ENCODE measurements around the gene NRP2.

NRP2 gene

DNA sequence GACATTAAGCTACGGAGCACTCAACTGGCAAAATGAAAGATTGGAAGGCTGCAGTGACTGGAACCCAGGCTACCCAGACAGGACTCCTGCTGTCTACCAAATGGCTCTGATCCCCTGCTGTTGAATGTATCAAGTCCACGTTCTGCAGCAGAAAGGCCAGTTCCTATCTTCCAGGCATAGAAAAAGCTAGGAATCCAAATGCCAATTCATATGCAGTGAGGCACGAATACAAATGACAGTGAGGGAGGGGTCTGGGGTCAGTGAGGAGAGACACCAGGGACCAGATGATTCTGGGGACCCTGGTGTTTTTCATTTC lies 5.3 kb downstream of the NRP2 start:
- DNase-seq (ENCODE audit: low read depth in 2 of 2), result no peak

GRCh38 chr2:205688417-205689200 lies 6.3 kb downstream of the NRP2 start:
- no peak for DNase-seq (ENCODE audit: low read depth in 2 of 2)

DNA sequence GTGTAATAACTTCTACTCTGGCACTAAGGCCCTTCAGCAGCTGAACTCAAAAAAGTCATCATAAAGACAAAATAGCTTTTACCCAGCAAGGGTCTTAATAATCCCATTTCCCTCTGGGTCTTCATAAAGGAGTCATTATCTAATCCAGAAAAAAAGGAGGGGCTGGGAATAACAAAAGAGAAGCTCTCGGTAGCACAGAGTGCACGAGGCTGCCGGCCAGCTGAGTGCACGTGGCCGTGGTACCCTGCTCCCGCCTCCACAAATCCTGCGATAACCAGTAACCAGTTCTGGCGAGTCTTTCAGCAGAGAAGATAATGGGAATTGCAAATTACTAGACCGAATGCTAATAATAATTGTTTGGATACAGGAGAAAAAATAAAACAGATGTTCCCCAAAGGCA lies 7.5 kb downstream of the NRP2 start:
- no peak for DNase-seq (ENCODE audit: low read depth in 2 of 2)

GRCh38 chr2:205692104-205692503 lies 9.8 kb downstream of the NRP2 start:
- DNase-seq (ENCODE audit: low read depth in 2 of 2), result no peak

- DNase-seq (ENCODE audit: low read depth in 2 of 2), result no peak
Measured at GRCh38 chr2:205694256-205694655, 12.0 kb downstream of the NRP2 start.

GRCh38 chr2:205695460-205695991 lies 13.2 kb downstream of the NRP2 start:
- no peak for DNase-seq (ENCODE audit: low read depth in 2 of 2)

GRCh38 chr2:205696331-205696926 lies 14.1 kb downstream of the NRP2 start:
- DNase-seq (ENCODE audit: low read depth in 2 of 2), result no peak

DNA sequence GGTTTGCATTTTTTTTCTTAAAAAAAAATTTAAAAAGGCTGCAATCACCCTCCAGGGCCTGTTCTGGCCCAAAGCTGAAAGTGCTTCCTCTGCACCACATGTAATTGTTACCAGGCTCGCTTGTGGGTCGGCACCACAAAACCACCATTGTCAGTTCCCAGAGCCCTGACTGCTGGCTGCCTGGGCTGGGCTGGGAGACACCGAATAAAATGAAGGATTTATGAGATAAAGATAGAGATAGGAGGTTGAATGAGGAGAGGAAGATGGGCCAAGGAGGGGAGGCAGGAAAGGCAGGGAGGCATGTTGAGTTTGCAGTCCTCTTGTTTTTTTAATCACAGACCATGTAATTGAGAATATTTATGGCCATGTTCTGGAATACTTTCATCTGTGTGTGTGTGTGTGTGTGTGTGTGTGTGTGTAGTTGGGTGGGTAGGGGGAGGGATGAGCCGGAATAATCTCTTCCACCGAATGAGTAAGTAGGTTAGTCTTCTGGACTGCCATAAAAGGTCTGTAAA lies 14.7 kb downstream of the NRP2 start:
- DNase-seq (ENCODE audit: low read depth in 2 of 2), result no peak

- DNase-seq (ENCODE audit: low read depth in 2 of 2), result no peak
Measured at GRCh38 chr2:205698286-205699268, 16.3 kb downstream of the NRP2 start.

DNA sequence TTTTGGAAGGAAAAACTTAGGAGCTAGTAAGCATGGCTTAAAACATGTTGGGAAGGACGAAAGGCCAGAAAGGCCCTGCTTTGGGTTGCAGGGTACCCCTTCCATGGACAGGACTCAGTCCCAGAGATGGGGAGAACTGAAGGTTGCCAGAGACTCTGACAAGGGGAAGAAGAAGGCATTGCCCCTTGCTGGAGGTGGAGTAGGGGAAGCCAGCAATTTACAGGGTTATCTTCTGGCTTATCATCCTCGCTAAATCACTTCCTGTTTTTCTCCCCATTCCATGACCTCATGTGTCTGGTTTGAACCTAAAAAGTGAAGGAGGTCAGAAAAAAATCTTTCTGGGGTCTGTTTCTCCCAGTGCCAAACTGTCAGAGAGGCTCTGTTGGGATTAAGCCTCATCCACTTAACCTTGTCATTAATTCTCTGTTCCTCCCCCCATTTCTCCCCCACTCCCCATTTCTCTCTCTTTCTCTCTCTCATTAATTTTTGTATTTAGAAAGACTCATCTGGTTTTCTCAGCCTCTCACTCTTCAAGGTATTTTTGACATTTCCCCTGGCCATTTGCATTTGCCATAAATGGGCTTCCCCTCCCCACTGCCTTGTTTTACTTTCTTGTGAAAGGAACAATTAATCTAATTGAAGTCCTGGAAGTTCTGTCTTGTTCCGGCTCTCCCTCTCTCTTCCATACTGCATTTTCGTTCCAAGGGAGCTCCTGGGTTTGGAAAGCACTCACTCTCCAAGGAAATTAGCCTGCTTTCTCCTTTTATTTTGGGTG lies 17.4 kb downstream of the NRP2 start:
- no peak for DNase-seq (ENCODE audit: low read depth in 2 of 2)

GRCh38 chr2:205700331-205701132 lies 18.2 kb downstream of the NRP2 start:
- no peak for DNase-seq (ENCODE audit: low read depth in 2 of 2)

GRCh38 chr2:205701509-205701908 lies 19.2 kb downstream of the NRP2 start:
- no peak for DNase-seq (ENCODE audit: low read depth in 2 of 2)

GRCh38 chr2:205702576-205702975 lies 20.3 kb downstream of the NRP2 start:
- DNase-seq (ENCODE audit: low read depth in 2 of 2), result no peak

GRCh38 chr2:205703471-205704126 lies 21.3 kb downstream of the NRP2 start:
- DNase-seq (ENCODE audit: low read depth in 2 of 2), result no peak

DNA sequence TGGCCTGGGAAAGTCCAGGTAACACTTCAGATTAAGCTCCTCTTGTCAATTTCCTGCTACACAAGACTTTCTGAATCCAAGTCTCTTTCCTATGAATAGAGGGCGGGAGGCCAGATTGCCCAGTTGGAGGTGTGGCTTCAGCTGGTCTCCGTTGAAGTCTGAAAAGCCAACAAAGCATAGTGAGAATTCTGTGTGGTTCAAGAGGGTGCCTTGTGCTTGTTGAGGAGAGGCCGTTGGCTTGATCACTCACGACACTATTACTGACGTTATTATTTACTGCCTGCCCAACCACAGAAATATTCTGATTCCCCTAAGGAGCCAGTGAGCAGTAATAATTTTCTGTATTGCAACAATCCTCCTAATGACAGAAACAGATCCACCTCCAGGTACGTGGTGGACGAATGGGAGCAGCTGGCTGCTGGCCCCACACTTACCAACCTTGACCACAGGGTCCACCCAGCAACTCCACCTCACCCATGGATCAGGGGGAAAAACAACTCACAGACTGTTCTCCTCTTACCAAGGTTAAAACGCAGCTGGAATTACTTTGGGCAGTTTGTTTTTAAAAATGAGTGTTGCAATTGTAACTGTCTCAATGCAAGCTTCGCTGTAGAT lies 21.9 kb downstream of the NRP2 start:
- no peak for DNase-seq (ENCODE audit: low read depth in 2 of 2)

DNA sequence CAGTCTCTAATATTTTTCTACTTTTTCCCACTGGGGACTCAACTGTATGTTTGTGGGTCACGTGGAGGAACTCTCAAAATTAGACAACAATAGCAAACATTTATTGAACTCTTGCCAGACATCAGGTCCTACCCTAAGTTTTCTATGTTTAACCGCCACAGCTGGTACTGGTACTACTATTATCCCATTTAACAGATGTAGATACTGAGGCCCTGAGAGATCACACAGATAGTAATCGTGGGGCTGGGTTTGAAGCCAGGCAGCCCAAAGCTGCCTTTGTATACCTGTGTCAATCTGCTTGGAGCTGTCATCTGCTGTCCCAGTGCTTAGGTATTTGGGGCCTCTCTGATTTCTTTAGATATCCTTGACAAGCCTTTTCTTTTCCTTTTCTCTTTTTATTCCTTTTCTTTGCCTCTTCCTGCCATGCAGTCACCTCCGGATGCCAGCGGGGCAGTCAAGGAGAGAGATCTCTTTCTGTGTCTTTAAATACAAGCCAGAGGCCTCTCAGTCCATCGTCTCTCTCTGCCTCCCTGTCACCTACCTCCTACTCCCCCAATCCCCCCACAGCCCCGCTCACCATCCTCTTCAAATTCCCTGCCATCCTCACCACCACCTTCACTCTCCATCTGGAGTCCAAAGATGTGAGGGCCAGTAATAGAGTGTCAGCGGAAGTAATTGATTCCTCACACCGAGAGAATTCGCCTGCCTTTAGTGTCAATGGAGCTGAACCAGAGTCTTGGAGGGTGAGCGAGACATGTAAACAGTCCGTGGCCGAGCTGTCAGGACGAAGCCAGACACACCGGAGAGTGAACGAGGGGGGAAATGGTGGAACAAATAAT lies 23.4 kb downstream of the NRP2 start:
- no peak for DNase-seq (ENCODE audit: low read depth in 2 of 2)

GRCh38 chr2:205706769-205707381 lies 24.6 kb downstream of the NRP2 start:
- no peak for DNase-seq (ENCODE audit: low read depth in 2 of 2)

GRCh38 chr2:205708231-205708631 lies 25.9 kb downstream of the NRP2 start:
- no peak for DNase-seq (ENCODE audit: low read depth in 2 of 2)
